H9 (cell line): ENCODE results near the gene ACADSB. TPM values are rescaled to one million over a fixed set of nuclear protein-coding genes. Genes with fewer than 3 reads are reported as not detected.

ENCODE experiments used
- DNase-seq: peaks from one replicate; pipeline ENCODE4 v3.0.0-alpha.2; 2017
- H2AFZ ChIP-seq: one replicate; pipeline ENCODE4 v1.6.1; 2013; ENCODE audit warnings: mild to moderate bottlenecking, low read length, control low read depth, moderate library complexity
- H2AK5ac ChIP-seq: 2 replicates; pipeline ENCODE4 v1.6.1; 2013; ENCODE audit warnings: low read length, control low read depth, mixed read lengths; ENCODE audit not compliant: insufficient read length
- H2BK120ac ChIP-seq: one replicate; pipeline ENCODE4 v1.6.1; 2013; ENCODE audit warnings: low read depth, mild to moderate bottlenecking, low read length, control low read depth, inconsistent platforms; ENCODE audit not compliant: poor library complexity, severe bottlenecking
- H2BK12ac ChIP-seq: 2 replicates; pipeline ENCODE4 v1.6.1; 2013; ENCODE audit warnings: low read length, control low read depth, mixed read lengths, low read depth; ENCODE audit not compliant: insufficient read length
- H2BK15ac ChIP-seq: 2 replicates; pipeline ENCODE4 v1.6.1; 2013; ENCODE audit warnings: low read depth, low read length, control low read depth
- H2BK20ac ChIP-seq: one replicate; pipeline ENCODE4 v1.6.1; 2013; ENCODE audit warnings: low read depth, mild to moderate bottlenecking, low read length, control low read depth, inconsistent platforms; ENCODE audit not compliant: poor library complexity, severe bottlenecking
- H2BK5ac ChIP-seq: 2 replicates; pipeline ENCODE4 v1.6.1; 2013; ENCODE audit warnings: low read length, control low read depth, mixed read lengths; ENCODE audit not compliant: insufficient read length
- H3K14ac ChIP-seq: 2 replicates; pipeline ENCODE4 v1.6.1; 2013; ENCODE audit warnings: low read length, control low read depth; ENCODE audit not compliant: insufficient read depth
- H3K18ac ChIP-seq: 2 replicates; pipeline ENCODE4 v1.6.1; 2013; ENCODE audit warnings: low read depth, mild to moderate bottlenecking, mixed read lengths, low read length, control low read depth; ENCODE audit not compliant: insufficient read length
- H3K23ac ChIP-seq: 2 replicates; pipeline ENCODE4 v1.6.1; 2013; ENCODE audit warnings: low read length, control low read depth, mixed read lengths, low read depth; ENCODE audit not compliant: insufficient read length
- H3K23me2 ChIP-seq: 2 replicates; pipeline ENCODE4 v1.6.1; 2013; ENCODE audit warnings: low read depth, mild to moderate bottlenecking, mixed read lengths, low read length, control low read depth; ENCODE audit not compliant: insufficient read length, poor library complexity, severe bottlenecking
- H3K27ac ChIP-seq: 2 replicates; pipeline ENCODE4 v1.5.1; 2013; ENCODE audit warnings: low read length, control low read depth, mixed read lengths, low read depth; ENCODE audit not compliant: insufficient read length
- H3K27me3 ChIP-seq: 2 replicates; pipeline ENCODE4 v1.6.1; 2013; ENCODE audit warnings: low read length, control low read depth, inconsistent platforms; ENCODE audit not compliant: insufficient read depth
- H3K4ac ChIP-seq: 2 replicates; pipeline ENCODE4 v1.6.1; 2013; ENCODE audit warnings: low read depth, mild to moderate bottlenecking, control low read depth, inconsistent platforms, low read length, moderate library complexity
- H3K4me1 ChIP-seq: 2 replicates; pipeline ENCODE4 v1.6.1; 2013; ENCODE audit warnings: low read length, control low read depth, inconsistent platforms; ENCODE audit not compliant: insufficient read depth
- H3K4me2 ChIP-seq: 2 replicates; pipeline ENCODE4 v1.6.1; 2013; ENCODE audit warnings: low read length, control low read depth, mixed read lengths; ENCODE audit not compliant: insufficient read length, insufficient read depth
- H3K56ac ChIP-seq: 2 replicates; pipeline ENCODE4 v1.6.1; 2013; ENCODE audit warnings: low read depth, mild to moderate bottlenecking, mixed read lengths, low read length, control low read depth; ENCODE audit not compliant: insufficient read length
- H3K79me1 ChIP-seq: 2 replicates; pipeline ENCODE4 v1.6.1; 2013; ENCODE audit warnings: low read depth, mild to moderate bottlenecking, moderate library complexity, low read length, control low read depth, inconsistent platforms; ENCODE audit not compliant: insufficient read depth, poor library complexity, severe bottlenecking
- H3K79me2 ChIP-seq: 2 replicates; pipeline ENCODE4 v1.6.1; 2013; ENCODE audit warnings: low read length, control low read depth, inconsistent platforms; ENCODE audit not compliant: insufficient read depth
- H3K9ac ChIP-seq: 2 replicates; pipeline ENCODE4 v1.6.1; 2013; ENCODE audit warnings: low read length, control low read depth, mixed read lengths; ENCODE audit not compliant: insufficient read length; ENCODE audit errors: extremely low read depth
- H3K9me3 ChIP-seq: one replicate; pipeline ENCODE4 v1.6.1; 2013; ENCODE audit warnings: low read depth, low read length, inconsistent platforms; ENCODE audit not compliant: control insufficient read depth
- H3T11ph ChIP-seq: one replicate; pipeline ENCODE4 v1.6.1; 2013; ENCODE audit warnings: mild to moderate bottlenecking, low read length, control low read depth, inconsistent platforms
- H4K20me1 ChIP-seq: one replicate; pipeline ENCODE4 v1.6.1; 2013; ENCODE audit not compliant: control insufficient read depth, insufficient read length, insufficient read depth
- H4K5ac ChIP-seq: 2 replicates; pipeline ENCODE4 v1.6.1; 2013; ENCODE audit warnings: low read depth, mild to moderate bottlenecking, mixed read lengths, low read length, control low read depth; ENCODE audit not compliant: insufficient read length
- H4K8ac ChIP-seq: replicated peaks from 2 replicates; pipeline ENCODE4 v1.6.1; 2013; ENCODE audit warnings: low read length, control low read depth, mixed read lengths, low read depth; ENCODE audit not compliant: insufficient read length
- H4K91ac ChIP-seq: 2 replicates; pipeline ENCODE4 v1.6.1; 2013; ENCODE audit warnings: low read depth, mild to moderate bottlenecking, moderate library complexity, mixed read lengths, low read length, control low read depth; ENCODE audit not compliant: insufficient read length
- H3K27ac Mint-ChIP-seq, 3 experiments: 2 replicates in 2 of 3; 3 replicates in 1 of 3; pipeline ENCODE4 v1.8.0; 2020 to 2021; ENCODE audit warnings: mixed read lengths in 3 of 3, mild to moderate bottlenecking in 1 of 3, moderate library complexity in 1 of 3
- H3K27me3 Mint-ChIP-seq: 2 replicates; pipeline ENCODE4 v1.8.0; 2021; ENCODE audit warnings: low read depth, mild to moderate bottlenecking, moderate library complexity, mixed read lengths
- H3K36me3 Mint-ChIP-seq, 3 experiments: 2 replicates in 2 of 3; 3 replicates in 1 of 3; pipeline ENCODE4 v1.8.0; 2020 to 2021; ENCODE audit warnings: low read depth in 3 of 3, mixed read lengths in 3 of 3; ENCODE audit not compliant: insufficient read depth in 1 of 3
- H3K4me1 Mint-ChIP-seq, 2 experiments: 2 replicates each; pipeline ENCODE4 v1.8.0; 2020; ENCODE audit warnings: mixed read lengths in 2 of 2
- H3K4me3 Mint-ChIP-seq, 2 experiments: 2 replicates in 1 of 2; 3 replicates in 1 of 2; pipeline ENCODE4 v1.8.0; 2020 to 2021; ENCODE audit warnings: mild to moderate bottlenecking in 2 of 2, mixed read lengths in 2 of 2, moderate library complexity in 1 of 2
- H3K9me3 Mint-ChIP-seq, 2 experiments: 2 replicates in 1 of 2; 3 replicates in 1 of 2; pipeline ENCODE4 v1.8.0; 2020; ENCODE audit warnings: mild to moderate bottlenecking in 2 of 2, mixed read lengths in 2 of 2, moderate library complexity in 1 of 2
- CTCF ChIP-seq: fragments of 200-600 bp; sonication (generic); conservative IDR thresholded peaks from 3 replicates; pipeline ENCODE4 v1.8.0; 2021; ENCODE audit warnings: antibody characterized with exemption, mild to moderate bottlenecking
- total RNA-seq: library from RNA; stranded (reverse); gene quantifications from 2 replicates; pipeline ENCODE4 v1.2.1, GENCODE V29; 2021

ACADSB gene
- total RNA-seq, 1 experiment from 2014 or later, result 35.1 TPM

GRCh38 chr10:123034332-123034731 is 25.5 kb downstream of the ACADSB start:
- Mint-ChIP-seq H3K9me3 (no peaks in the 10 kb centered on the region), H3K36me3 (peaks cover 0 to 16% (median 14%) of the 10 kb centered on the region in 3 experiments; a peak in 6 of 7 replicates), H3K4me1 (peaks cover 8 to 12% of the 10 kb centered on the region in 2 experiments), H3K27me3 (no peaks in the 10 kb centered on the region), H3K4me3 (no peak overlapping the region), H3K27ac (no peak overlapping the region)
- Histone ChIP-seq H3T11ph (no peak overlapping the region), H3K23ac (no peak overlapping the region), H2BK12ac (no peak overlapping the region), H2AK5ac (no peak overlapping the region), H2AFZ (no peak overlapping the region), H3K23me2 (no peaks in the 10 kb centered on the region), H3K4me2 (no peak overlapping the region), H4K5ac (no peak overlapping the region), H4K20me1 (no peaks in the 10 kb centered on the region), H2BK15ac (no peak overlapping the region), H3K56ac (no peak overlapping the region), H4K8ac (no peak overlapping the region), H3K27me3 (no peaks in the 10 kb centered on the region), H2BK20ac (no peak overlapping the region), H3K4ac (no peak overlapping the region), H2BK5ac (no peak overlapping the region), H4K91ac (no peak overlapping the region), H3K27ac (no peak overlapping the region), H3K79me1 (no peaks in the 10 kb centered on the region), H3K4me1 (no peaks in the 10 kb centered on the region; the same call in 1 of the 2 replicates), H3K79me2 (no peaks in the 10 kb centered on the region), H3K9ac (no peak overlapping the region), H2BK120ac (no peak overlapping the region), H3K14ac (no peak overlapping the region), H3K9me3 (no peaks in the 10 kb centered on the region), H3K18ac (no peak overlapping the region)
- DNase-seq, result no peak
- no peak for TF ChIP-seq CTCF
